ENCODE data around the gene NOPCHAP1. TPM values are rescaled to one million over a fixed set of nuclear protein-coding genes. Genes with fewer than 3 reads are reported as not detected.

NOPCHAP1 gene
- total and polyA plus RNA-seq, 2 experiments from 2014 or later = 7.5 to 25.6 TPM

GRCh38 chr12:105014603-105015002, 28.5 kb downstream of the NOPCHAP1 start:
- no peak overlapping the region for H3K4me3 ChIP-seq
- H3K27ac ChIP-seq = no peak overlapping the region
- H3K36me3 ChIP-seq = no peaks in the 10 kb centered on the region
- H3K4me1 ChIP-seq (ENCODE audit: low read depth) = no peaks in the 10 kb centered on the region
- no peak for TF ChIP-seq CTCF (IDR thresholded peaks at IDR 0.05; ENCODE audit: low read depth, low read length)
- no peaks in the 10 kb centered on the region for H3K27me3 ChIP-seq
- no peak for DNase-seq (ENCODE audit: low read depth in 1 of 2, low spot score in 1 of 2)
- H3K9me3 ChIP-seq (ENCODE audit: low read depth) = no peaks in the 10 kb centered on the region

- Histone ChIP-seq H3K27me3 (no peaks in the 10 kb centered on the region), H3K9me3 (ENCODE audit: low read depth) (no peaks in the 10 kb centered on the region), H3K27ac (no peak overlapping the region), H3K4me3 (no peak overlapping the region), H3K36me3 (no peaks in the 10 kb centered on the region), H3K4me1 (ENCODE audit: low read depth) (no peaks in the 10 kb centered on the region)
- DNase-seq (ENCODE audit: low read depth in 1 of 2, low spot score in 1 of 2) = no peak
- TF ChIP-seq CTCF (IDR thresholded peaks at IDR 0.05; ENCODE audit: low read depth, low read length) = no peak
These were observed 29.4 kb downstream of the NOPCHAP1 start for GRCh38 chr12:105015543-105015942.

DNA sequence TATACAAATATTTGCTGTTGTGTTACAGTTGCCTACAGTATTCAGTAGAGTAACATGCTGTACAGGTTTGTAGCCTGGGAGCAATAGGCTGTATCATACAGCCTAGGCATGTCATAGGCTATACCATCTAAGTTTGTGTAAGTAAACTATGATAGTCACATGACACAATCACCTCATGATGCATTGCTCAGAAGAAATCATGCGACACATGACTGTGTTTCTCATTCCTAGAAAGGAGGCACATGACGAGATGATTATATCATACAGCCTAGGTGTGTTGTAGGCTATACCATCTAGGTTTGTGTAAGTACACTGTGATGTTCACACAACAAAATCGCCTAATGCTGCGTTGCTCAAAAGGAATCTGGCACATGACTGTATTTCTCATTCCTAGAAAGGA, 31.9 kb downstream of the NOPCHAP1 start:
- H3K9me3 ChIP-seq (ENCODE audit: low read depth) = no peaks in the 10 kb centered on the region
- H3K36me3 ChIP-seq = no peaks in the 10 kb centered on the region
- TF ChIP-seq CTCF (IDR thresholded peaks at IDR 0.05; ENCODE audit: low read depth, low read length) = no peak
- H3K4me1 ChIP-seq (ENCODE audit: low read depth) = peaks cover 9% of the 10 kb centered on the region
- H3K27me3 ChIP-seq = no peaks in the 10 kb centered on the region
- DNase-seq (ENCODE audit: low read depth in 1 of 2, low spot score in 1 of 2) = no peak
- H3K27ac ChIP-seq = peak overlapping the region; percentile 29
- H3K4me3 ChIP-seq = no peak overlapping the region

GRCh38 chr12:105018776-105019175, 32.7 kb downstream of the NOPCHAP1 start:
- Histone ChIP-seq H3K4me3 (no peak overlapping the region), H3K36me3 (no peaks in the 10 kb centered on the region), H3K27me3 (no peaks in the 10 kb centered on the region), H3K4me1 (ENCODE audit: low read depth) (peaks cover 13% of the 10 kb centered on the region), H3K9me3 (ENCODE audit: low read depth) (no peaks in the 10 kb centered on the region), H3K27ac (peak overlapping the region; percentile 29)
- no peak for DNase-seq (ENCODE audit: low read depth in 1 of 2, low spot score in 1 of 2)
- TF ChIP-seq CTCF (IDR thresholded peaks at IDR 0.05; ENCODE audit: low read depth, low read length) = no peak

DNA sequence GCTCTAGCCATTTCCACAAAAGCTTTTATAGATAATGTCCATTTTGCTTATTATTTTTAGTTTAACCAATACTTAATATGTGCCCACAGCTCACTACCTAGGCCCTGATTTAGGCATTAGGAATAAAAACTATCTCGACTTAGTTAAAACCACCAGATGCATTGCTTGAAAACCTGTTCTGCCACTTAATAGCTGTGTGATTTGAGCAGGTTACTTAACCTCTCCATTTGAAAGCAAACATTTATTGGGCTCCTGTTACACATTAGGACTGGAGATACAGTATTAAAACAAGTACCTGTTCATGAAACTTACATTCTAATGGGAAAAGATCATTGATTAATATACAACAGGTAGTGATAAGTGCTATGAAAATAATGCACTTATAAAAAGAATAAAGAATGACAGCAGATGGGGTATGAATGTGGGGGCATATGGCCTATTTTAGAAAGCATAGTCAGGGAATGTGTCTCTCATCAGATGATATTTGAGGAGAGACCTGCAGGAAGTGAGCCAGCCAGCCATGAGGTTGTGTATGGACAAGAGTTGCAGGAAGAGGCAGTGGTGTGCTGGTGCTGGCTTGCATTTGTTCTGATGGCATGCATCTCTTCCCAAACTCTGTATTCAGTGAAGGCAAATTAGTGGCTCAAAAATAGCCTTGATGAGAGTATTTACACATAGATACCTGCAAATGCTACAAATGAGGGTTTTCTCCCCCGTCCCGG, 34.3 kb downstream of the NOPCHAP1 start:
- no peak overlapping the region for H3K27ac ChIP-seq
- no peak for DNase-seq (ENCODE audit: low read depth in 1 of 2, low spot score in 1 of 2)
- no peaks in the 10 kb centered on the region for H3K9me3 ChIP-seq (ENCODE audit: low read depth)
- peaks cover 28% of the 10 kb centered on the region for H3K4me1 ChIP-seq (ENCODE audit: low read depth)
- H3K4me3 ChIP-seq = no peak overlapping the region
- no peaks in the 10 kb centered on the region for H3K27me3 ChIP-seq
- TF ChIP-seq CTCF (IDR thresholded peaks at IDR 0.05; ENCODE audit: low read depth, low read length) = no peak
- no peaks in the 10 kb centered on the region for H3K36me3 ChIP-seq

All from cardiac muscle cell (in vitro differentiated cells and primary cell).